T1000 (cell line): Measurements from ENCODE around the gene ZNF584.

Experiments
- DNase-seq: peaks from one replicate; lab custom pipeline; 2025; ENCODE audit warnings: mixed read lengths; lab: John Stamatoyannopoulos, UW

Gene ZNF584

GRCh38 chr19:58466089-58466759 is 57.8 kb downstream of the ZNF584 start:
- no peak for DNase-seq

GRCh38 chr19:58466760-58467589 is 58.5 kb downstream of the ZNF584 start, which contains the start of gene ZNF324:
ZNF324 (plus strand) TSS chr19:58467080; CDS start chr19:58469186, 2,106 bp downstream.
- peak; percentile 80 for DNase-seq
